Activated CD4-positive, alpha-beta T cell treated with anti-CD3 and anti-CD28 coated beads, Interleukin-2, Interleukin-6, amounts not matched to agents 100 ng/mL and 50 ng/mL, durations not matched to agents 16 hours and 8 hours (primary cell): Measurements from ENCODE around the gene OR2T6.
"Not testable (repeated sequence)": the region's sequence is repeated elsewhere in the genome, so short reads cannot be mapped to it uniquely, and the experiment has no call there.

Experiments used
- DNase-seq: peaks from one replicate; pipeline ENCODE4 v3.0.0-alpha.2; 2020

The OR2T6 gene

DNA sequence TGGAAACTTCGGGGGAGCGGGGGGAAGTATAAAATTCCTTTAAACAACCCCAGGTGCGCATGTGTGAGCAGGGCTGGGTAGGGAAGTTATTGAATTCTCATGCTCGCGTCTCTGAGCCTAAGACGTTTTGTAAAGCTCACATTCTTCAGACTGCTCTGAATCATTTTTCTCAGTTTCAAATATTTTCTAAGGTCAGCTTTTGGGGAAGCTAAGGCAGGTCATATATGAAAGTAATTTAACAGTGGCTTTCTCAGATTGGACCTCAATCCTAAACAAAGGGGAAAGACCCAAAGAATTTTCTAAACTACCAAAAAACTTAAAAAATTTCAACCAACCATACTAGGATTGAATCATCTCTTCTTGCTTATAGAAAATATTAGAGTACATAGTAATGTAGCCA is 59.4 kb downstream of the OR2T6 start:
- DNase-seq: not testable (repeated sequence)

DNA sequence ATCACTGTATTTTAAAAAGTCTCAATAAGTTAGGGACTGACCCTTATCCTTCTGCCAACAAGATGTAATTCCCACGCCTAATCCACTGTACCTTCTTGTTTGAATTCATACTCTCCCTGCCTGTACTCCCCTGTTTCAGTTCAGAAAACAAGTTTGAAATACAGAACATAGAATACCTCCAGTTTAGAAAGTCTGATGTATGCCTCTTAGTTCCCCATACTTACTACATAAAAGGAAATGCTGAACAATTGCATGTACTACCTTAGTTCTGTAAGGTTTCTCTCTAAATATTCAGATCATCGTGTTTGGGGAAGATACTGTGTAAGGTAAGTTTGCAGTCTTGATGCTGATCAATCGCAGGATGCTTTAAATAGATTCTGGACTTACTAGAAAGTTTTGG is 60.8 kb downstream of the OR2T6 start:
- not testable (repeated sequence) for DNase-seq

- DNase-seq: not testable (repeated sequence)
Observed at GRCh38 chr1:248438668-248439067, 63.1 kb downstream of the OR2T6 start.

DNA sequence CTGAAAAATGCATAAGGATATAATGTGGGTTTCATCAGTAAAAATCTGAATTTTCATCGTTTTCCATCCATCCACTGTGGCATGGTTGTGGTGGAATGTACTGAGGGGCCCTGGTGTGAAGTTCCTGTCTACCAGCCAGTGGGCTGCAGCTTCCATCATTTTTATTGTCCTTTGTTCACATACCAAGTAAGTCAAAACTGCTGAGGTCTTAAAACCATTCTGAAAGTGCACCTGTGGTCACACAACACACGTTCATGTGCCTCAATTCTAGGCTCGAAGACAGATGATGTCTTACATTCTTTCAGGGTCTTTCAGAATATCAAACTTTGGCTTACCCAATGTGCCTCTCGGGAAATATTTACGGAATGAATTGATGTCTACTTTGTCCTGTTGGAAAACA is 63.7 kb downstream of the OR2T6 start:
- not testable (repeated sequence) for DNase-seq
